HepG2 (cell line): ENCODE data around the gene PAXX. TPM values are rescaled to one million over a fixed set of nuclear protein-coding genes. Genes with fewer than 3 reads are reported as not detected.

ENCODE experiments used
- ARNT2 ChIP-seq: sonication (generic); formaldehyde crosslinking; IDR thresholded peaks from 2 replicates; pipeline ENCODE4 v1.8.0; 2022; ENCODE audit warnings: mild to moderate bottlenecking, low read depth, missing genetic modification reagents, moderate library complexity
- HOXA3 ChIP-seq: sonication (generic); formaldehyde crosslinking; IDR thresholded peaks from 2 replicates; pipeline ENCODE4 v1.5.0; 2020; ENCODE audit warnings: missing genetic modification reagents
- KMT2A ChIP-seq: sonication (generic); formaldehyde crosslinking; IDR thresholded peaks from 2 replicates; pipeline ENCODE4 v1.4.0; 2020; ENCODE audit warnings: missing genetic modification reagents
- MAF1 ChIP-seq: sonication (generic); formaldehyde crosslinking; IDR thresholded peaks from 2 replicates; pipeline ENCODE4 v1.5.0; 2020; ENCODE audit warnings: missing genetic modification reagents, borderline replicate concordance
- SIX4 ChIP-seq: sonication (generic); formaldehyde crosslinking; IDR thresholded peaks from 2 replicates; pipeline ENCODE4 v1.4.0; 2020; ENCODE audit warnings: missing genetic modification reagents
- TCF12 ChIP-seq, 2 experiments: fragments of 450-650 bp in 1 of 2; sonication (generic) in 1 of 2; formaldehyde crosslinking in 1 of 2; IDR thresholded peaks; 2 replicates each; pipeline versions ENCODE4 v1.6.1 to v1.8.0; 2017 to 2022; ENCODE audit warnings: antibody characterized with exemption in 1 of 2, mild to moderate bottlenecking in 1 of 2, missing genetic modification reagents in 1 of 2, moderate library complexity in 1 of 2
- ZNF34 ChIP-seq: sonication (generic); formaldehyde crosslinking; IDR thresholded peaks from 2 replicates; pipeline ENCODE4 v1.4.0; 2020; ENCODE audit warnings: mild to moderate bottlenecking, missing genetic modification reagents, borderline replicate concordance
- ZNF598 ChIP-seq: sonication (generic); formaldehyde crosslinking; IDR thresholded peaks from 2 replicates; pipeline ENCODE4 v1.5.1; 2020; ENCODE audit warnings: mild to moderate bottlenecking, missing genetic modification reagents, borderline replicate concordance
- ZNF747 ChIP-seq: sonication (generic); formaldehyde crosslinking; IDR thresholded peaks from 2 replicates; pipeline ENCODE4 v1.8.1; 2023; ENCODE audit warnings: missing genetic modification reagents, mild to moderate bottlenecking, borderline replicate concordance
- polyA plus RNA-seq, 8 experiments: library from polyadenylated mRNA; depleted of rRNA in 3 of 8; stranded (reverse) in 7 of 8; unstranded in 1 of 8; fragments of >200 nt; fragmentation: Illumina TruSeq in 4 of 8; extraction: Trizol in 4 of 8; gene quantifications; 2 replicates each; pipeline versions ENCODE4 v1.2.1 to v1.2.3, GENCODE V29; 2011 to 2016; ENCODE audit warnings: low read depth in 4 of 8, missing spikeins in 1 of 8, mixed read lengths in 1 of 8; ENCODE audit not compliant: insufficient read depth in 1 of 8
- total RNA-seq, 5 experiments: library from RNA; depleted of rRNA; stranded (reverse); fragments of >200 nt; fragmentation: Illumina TruSeq; extraction: Trizol; gene quantifications; 2 replicates each; pipeline ENCODE4 v1.2.3, GENCODE V29; 2016; ENCODE audit warnings: low read depth in 1 of 5
- TF ChIP-seq, protein P1 (sequence below): sonication (generic); formaldehyde crosslinking; IDR thresholded peaks from 2 replicates; pipeline ENCODE4 v1.5.0; 2020; ENCODE audit warnings: missing genetic modification reagents, mild to moderate bottlenecking, borderline replicate concordance
- TF ChIP-seq, protein P2 (sequence below): sonication (generic); formaldehyde crosslinking; IDR thresholded peaks from 2 replicates; pipeline ENCODE4 v1.4.0; 2020; ENCODE audit warnings: low read depth, mild to moderate bottlenecking, missing genetic modification reagents
- TF ChIP-seq, protein P3 (sequence below): sonication (generic); formaldehyde crosslinking; IDR thresholded peaks from 2 replicates; pipeline ENCODE4; 2020; ENCODE audit warnings: missing genetic modification reagents, mild to moderate bottlenecking, borderline replicate concordance
- TF ChIP-seq, protein P4 (sequence below): IDR thresholded peaks from 2 replicates; pipeline ENCODE4 v1.6.1; 2012; ENCODE audit warnings: inconsistent platforms
- TF ChIP-seq, protein P5 (sequence below): sonication (generic); formaldehyde crosslinking; IDR thresholded peaks from 2 replicates; pipeline ENCODE4 v1.4.0; 2020; ENCODE audit warnings: mild to moderate bottlenecking, missing genetic modification reagents, borderline replicate concordance

PAXX gene
- total and polyA plus RNA-seq, 2 of the 13 experiments (the other 11 are each of a cell fraction or from before 2014, with no cell fraction given), result 14.0 to 31.9 TPM

DNA sequence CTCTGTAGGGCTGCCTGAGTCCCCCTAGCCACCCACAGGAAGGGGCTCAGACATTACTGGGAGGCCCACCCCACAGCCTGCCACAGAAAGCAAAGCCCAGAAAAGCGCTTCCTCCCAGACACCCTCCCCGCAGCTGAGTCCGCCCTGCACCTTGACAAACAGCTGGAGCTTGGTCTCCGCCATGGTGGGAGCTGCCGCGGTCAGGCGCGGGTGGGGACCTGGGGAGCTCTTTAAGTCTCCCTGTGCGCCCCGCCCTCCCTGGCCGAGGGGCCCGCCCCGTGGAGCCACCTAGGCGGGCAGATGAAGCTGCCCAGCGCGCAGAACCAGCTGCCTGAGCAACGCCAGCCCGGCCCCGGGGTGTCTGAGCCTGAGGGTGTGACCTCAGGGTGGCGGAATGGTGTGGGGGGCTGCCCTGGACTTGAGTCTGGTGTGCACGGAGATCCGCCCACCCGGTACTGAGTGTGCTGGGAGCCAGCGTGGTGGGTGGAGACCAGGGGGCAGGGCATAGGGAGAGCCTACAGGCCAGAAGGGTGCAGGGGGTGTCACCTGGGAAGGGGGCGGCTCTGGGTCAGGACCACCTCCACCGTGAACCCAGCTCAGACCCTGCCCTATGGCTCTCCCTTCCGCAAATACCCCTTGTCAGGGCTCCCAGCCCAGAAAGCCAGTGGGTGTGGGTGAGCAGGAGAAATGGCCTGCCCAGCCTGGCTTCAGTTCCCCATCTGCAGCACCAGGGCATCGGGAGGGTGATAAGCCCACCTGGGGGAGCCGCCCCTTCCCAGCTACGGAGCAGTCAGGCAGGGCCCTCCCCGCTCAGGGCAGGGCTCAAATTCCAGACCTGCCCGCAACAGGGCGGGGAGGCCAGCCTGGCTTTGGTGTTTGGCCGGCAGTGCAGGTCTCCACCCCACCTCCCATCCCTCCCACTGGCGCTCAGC, 4.4 kb downstream of the PAXX start, which contains the start of gene CLIC3 (continued):
- TF ChIP-seq, protein P1, sequence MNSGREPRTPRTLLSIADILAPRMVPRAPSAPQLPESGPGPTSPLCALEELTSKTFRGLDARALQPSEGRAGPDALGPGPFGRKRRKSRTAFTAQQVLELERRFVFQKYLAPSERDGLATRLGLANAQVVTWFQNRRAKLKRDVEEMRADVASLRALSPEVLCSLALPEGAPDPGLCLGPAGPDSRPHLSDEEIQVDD (CRISPR knock-in tag), result no peak
- TF ChIP-seq ZNF747 (CRISPR knock-in tag) (0 out of 2 replicates have a peak, but pooled peaks have one; percentile 43), TCF12 (IDR thresholded peaks at IDR 0.05) (no peak), TCF12 (CRISPR knock-in tag; IDR thresholded peaks at IDR 0.05) (peak; percentile 28; the same call in 1 of the 2 replicates), ZNF34 (CRISPR knock-in tag) (peak; percentile 48; the same call in 1 of the 2 replicates), HOXA3 (CRISPR knock-in tag) (0 out of 2 replicates have a peak, but pooled peaks have one; percentile 6), SIX4 (CRISPR knock-in tag) (peak; percentile 68), ZNF598 (CRISPR knock-in tag) (no peak), MAF1 (CRISPR knock-in tag) (no peak), ARNT2 (CRISPR knock-in tag) (no peak), KMT2A (0 out of 2 replicates have a peak, but pooled peaks have one; percentile 14)
- TF ChIP-seq, protein P2, sequence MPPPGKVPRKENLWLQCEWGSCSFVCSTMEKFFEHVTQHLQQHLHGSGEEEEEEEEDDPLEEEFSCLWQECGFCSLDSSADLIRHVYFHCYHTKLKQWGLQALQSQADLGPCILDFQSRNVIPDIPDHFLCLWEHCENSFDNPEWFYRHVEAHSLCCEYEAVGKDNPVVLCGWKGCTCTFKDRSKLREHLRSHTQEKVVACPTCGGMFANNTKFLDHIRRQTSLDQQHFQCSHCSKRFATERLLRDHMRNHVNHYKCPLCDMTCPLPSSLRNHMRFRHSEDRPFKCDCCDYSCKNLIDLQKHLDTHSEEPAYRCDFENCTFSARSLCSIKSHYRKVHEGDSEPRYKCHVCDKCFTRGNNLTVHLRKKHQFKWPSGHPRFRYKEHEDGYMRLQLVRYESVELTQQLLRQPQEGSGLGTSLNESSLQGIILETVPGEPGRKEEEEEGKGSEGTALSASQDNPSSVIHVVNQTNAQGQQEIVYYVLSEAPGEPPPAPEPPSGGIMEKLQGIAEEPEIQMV (CRISPR knock-in tag), result 0 out of 2 replicates have a peak, but pooled peaks have one; percentile 37
- TF ChIP-seq, protein P3, sequence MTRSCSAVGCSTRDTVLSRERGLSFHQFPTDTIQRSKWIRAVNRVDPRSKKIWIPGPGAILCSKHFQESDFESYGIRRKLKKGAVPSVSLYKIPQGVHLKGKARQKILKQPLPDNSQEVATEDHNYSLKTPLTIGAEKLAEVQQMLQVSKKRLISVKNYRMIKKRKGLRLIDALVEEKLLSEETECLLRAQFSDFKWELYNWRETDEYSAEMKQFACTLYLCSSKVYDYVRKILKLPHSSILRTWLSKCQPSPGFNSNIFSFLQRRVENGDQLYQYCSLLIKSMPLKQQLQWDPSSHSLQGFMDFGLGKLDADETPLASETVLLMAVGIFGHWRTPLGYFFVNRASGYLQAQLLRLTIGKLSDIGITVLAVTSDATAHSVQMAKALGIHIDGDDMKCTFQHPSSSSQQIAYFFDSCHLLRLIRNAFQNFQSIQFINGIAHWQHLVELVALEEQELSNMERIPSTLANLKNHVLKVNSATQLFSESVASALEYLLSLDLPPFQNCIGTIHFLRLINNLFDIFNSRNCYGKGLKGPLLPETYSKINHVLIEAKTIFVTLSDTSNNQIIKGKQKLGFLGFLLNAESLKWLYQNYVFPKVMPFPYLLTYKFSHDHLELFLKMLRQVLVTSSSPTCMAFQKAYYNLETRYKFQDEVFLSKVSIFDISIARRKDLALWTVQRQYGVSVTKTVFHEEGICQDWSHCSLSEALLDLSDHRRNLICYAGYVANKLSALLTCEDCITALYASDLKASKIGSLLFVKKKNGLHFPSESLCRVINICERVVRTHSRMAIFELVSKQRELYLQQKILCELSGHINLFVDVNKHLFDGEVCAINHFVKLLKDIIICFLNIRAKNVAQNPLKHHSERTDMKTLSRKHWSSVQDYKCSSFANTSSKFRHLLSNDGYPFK (CRISPR knock-in tag), result peak; percentile 92
- TF ChIP-seq, protein P4, sequence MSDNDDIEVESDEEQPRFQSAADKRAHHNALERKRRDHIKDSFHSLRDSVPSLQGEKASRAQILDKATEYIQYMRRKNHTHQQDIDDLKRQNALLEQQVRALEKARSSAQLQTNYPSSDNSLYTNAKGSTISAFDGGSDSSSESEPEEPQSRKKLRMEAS, result 0 out of 2 replicates have a peak, but pooled peaks have one; percentile 28
- TF ChIP-seq, protein P5, sequence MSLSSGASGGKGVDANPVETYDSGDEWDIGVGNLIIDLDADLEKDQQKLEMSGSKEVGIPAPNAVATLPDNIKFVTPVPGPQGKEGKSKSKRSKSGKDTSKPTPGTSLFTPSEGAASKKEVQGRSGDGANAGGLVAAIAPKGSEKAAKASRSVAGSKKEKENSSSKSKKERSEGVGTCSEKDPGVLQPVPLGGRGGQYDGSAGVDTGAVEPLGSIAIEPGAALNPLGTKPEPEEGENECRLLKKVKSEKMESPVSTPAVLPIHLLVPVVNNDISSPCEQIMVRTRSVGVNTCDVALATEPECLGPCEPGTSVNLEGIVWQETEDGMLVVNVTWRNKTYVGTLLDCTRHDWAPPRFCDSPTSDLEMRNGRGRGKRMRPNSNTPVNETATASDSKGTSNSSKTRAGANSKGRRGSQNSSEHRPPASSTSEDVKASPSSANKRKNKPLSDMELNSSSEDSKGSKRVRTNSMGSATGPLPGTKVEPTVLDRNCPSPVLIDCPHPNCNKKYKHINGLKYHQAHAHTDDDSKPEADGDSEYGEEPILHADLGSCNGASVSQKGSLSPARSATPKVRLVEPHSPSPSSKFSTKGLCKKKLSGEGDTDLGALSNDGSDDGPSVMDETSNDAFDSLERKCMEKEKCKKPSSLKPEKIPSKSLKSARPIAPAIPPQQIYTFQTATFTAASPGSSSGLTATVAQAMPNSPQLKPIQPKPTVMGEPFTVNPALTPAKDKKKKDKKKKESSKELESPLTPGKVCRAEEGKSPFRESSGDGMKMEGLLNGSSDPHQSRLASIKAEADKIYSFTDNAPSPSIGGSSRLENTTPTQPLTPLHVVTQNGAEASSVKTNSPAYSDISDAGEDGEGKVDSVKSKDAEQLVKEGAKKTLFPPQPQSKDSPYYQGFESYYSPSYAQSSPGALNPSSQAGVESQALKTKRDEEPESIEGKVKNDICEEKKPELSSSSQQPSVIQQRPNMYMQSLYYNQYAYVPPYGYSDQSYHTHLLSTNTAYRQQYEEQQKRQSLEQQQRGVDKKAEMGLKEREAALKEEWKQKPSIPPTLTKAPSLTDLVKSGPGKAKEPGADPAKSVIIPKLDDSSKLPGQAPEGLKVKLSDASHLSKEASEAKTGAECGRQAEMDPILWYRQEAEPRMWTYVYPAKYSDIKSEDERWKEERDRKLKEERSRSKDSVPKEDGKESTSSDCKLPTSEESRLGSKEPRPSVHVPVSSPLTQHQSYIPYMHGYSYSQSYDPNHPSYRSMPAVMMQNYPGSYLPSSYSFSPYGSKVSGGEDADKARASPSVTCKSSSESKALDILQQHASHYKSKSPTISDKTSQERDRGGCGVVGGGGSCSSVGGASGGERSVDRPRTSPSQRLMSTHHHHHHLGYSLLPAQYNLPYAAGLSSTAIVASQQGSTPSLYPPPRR (CRISPR knock-in tag), result 0 out of 2 replicates have a peak, but pooled peaks have one; percentile 45
